ENCODE data around the gene UBE2J2.

DNA sequence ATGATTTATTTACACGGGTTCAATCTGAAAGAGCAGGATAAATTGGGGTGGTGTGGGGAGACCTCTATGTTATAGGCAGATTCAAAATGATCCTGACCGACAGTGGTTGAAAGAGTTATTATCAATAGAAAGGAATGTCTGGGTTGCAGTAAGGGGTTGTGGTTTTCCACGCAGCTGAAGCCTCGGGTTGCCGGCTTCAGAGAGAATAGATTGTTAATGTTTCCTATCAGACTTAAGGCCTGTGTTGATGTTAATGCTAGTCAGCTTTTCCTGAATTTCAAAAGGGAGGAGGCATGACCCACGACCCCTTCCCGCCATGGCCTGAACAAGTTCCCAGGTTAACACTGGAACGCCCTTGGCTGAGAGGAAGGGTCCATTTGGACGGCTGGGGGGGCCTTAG, 2.2 kb upstream of the UBE2J2 start:
- TF ChIP-seq, protein P1, sequence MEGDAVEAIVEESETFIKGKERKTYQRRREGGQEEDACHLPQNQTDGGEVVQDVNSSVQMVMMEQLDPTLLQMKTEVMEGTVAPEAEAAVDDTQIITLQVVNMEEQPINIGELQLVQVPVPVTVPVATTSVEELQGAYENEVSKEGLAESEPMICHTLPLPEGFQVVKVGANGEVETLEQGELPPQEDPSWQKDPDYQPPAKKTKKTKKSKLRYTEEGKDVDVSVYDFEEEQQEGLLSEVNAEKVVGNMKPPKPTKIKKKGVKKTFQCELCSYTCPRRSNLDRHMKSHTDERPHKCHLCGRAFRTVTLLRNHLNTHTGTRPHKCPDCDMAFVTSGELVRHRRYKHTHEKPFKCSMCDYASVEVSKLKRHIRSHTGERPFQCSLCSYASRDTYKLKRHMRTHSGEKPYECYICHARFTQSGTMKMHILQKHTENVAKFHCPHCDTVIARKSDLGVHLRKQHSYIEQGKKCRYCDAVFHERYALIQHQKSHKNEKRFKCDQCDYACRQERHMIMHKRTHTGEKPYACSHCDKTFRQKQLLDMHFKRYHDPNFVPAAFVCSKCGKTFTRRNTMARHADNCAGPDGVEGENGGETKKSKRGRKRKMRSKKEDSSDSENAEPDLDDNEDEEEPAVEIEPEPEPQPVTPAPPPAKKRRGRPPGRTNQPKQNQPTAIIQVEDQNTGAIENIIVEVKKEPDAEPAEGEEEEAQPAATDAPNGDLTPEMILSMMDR (IDR thresholded peaks at IDR 0.05; ENCODE audit: low read depth, low read length, missing input control) = no peak
- TF ChIP-seq RXRA (IDR thresholded peaks at IDR 0.05) (no peak), RAD21 (IDR thresholded peaks at IDR 0.05) (no peak), JUND (IDR thresholded peaks at IDR 0.05) (no peak), YY1 (IDR thresholded peaks at IDR 0.05) (no peak), NR2F2 (IDR thresholded peaks at IDR 0.05) (no peak), TAF1 (conservative IDR thresholded peaks at IDR 0.05) (no peak)
- TF ChIP-seq, protein P2, sequence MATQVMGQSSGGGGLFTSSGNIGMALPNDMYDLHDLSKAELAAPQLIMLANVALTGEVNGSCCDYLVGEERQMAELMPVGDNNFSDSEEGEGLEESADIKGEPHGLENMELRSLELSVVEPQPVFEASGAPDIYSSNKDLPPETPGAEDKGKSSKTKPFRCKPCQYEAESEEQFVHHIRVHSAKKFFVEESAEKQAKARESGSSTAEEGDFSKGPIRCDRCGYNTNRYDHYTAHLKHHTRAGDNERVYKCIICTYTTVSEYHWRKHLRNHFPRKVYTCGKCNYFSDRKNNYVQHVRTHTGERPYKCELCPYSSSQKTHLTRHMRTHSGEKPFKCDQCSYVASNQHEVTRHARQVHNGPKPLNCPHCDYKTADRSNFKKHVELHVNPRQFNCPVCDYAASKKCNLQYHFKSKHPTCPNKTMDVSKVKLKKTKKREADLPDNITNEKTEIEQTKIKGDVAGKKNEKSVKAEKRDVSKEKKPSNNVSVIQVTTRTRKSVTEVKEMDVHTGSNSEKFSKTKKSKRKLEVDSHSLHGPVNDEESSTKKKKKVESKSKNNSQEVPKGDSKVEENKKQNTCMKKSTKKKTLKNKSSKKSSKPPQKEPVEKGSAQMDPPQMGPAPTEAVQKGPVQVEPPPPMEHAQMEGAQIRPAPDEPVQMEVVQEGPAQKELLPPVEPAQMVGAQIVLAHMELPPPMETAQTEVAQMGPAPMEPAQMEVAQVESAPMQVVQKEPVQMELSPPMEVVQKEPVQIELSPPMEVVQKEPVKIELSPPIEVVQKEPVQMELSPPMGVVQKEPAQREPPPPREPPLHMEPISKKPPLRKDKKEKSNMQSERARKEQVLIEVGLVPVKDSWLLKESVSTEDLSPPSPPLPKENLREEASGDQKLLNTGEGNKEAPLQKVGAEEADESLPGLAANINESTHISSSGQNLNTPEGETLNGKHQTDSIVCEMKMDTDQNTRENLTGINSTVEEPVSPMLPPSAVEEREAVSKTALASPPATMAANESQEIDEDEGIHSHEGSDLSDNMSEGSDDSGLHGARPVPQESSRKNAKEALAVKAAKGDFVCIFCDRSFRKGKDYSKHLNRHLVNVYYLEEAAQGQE (IDR thresholded peaks at IDR 0.05) = no peak
